Dendritic cell treated with granulocyte-macrophage colony-stimulating factor and Interleukin-4, amounts not matched to agents 40 ng/mL and 50 ng/mL, for 4 days (primary cell): Measurements from ENCODE around the gene GNL1.
A peak's percentile ranks its signal among the peaks of the same experiment; 100 is the strongest.
"Not testable (repeated sequence)": the region's sequence is repeated elsewhere in the genome, so short reads cannot be mapped to it uniquely, and the experiment has no call there.

ENCODE experiments used
- H3K27ac Mint-ChIP-seq: one replicate; pipeline ENCODE4 v1.8.0; 2022; ENCODE audit warnings: mild to moderate bottlenecking, mixed read lengths
- H3K27me3 Mint-ChIP-seq: one replicate; pipeline ENCODE4 v1.8.0; 2022; ENCODE audit warnings: mild to moderate bottlenecking, mixed read lengths
- H3K36me3 Mint-ChIP-seq: one replicate; pipeline ENCODE4 v1.8.0; 2022; ENCODE audit warnings: low read depth, mixed read lengths
- H3K4me1 Mint-ChIP-seq: one replicate; pipeline ENCODE4 v1.8.0; 2022; ENCODE audit warnings: low read depth, mixed read lengths
- H3K4me3 Mint-ChIP-seq: one replicate; pipeline ENCODE4 v1.8.0; 2022; ENCODE audit warnings: mild to moderate bottlenecking, moderate library complexity, mixed read lengths
- H3K9me3 Mint-ChIP-seq: one replicate; pipeline ENCODE4 v1.8.0; 2022; ENCODE audit warnings: mixed read lengths
- intact Hi-C: fragments of 100-400 bp; cut with micrococcal nuclease; formaldehyde crosslinking; loops from one replicate; pipeline ENCODE4 v1.15.0; 2022

GNL1 gene

GRCh38 chr6:30533460-30534294, 22.6 kb downstream of the GNL1 start:
- Mint-ChIP-seq H3K4me1 (peaks cover 30% of the 10 kb centered on the region), H3K27me3 (peaks cover 2% of the 10 kb centered on the region), H3K27ac (no peak overlapping the region), H3K9me3 (no peaks in the 10 kb centered on the region), H3K36me3 (no peaks in the 10 kb centered on the region), H3K4me3 (no peak overlapping the region)
- intact Hi-C loops = loop anchor here (2.0 kb wide), 1 partner anchor 37 kb away; no protein-coding TSS in a partner anchor

GRCh38 chr6:30530014-30530413, 26.3 kb downstream of the GNL1 start:
- H3K4me3 Mint-ChIP-seq = no peak overlapping the region
- peaks cover 42% of the 10 kb centered on the region for H3K4me1 Mint-ChIP-seq

GRCh38 chr6:30529349-30529875, 26.9 kb downstream of the GNL1 start:
- Mint-ChIP-seq H3K4me1 (peaks cover 47% of the 10 kb centered on the region), H3K27ac (peak overlapping the region; percentile 69)
- H3K4me3 Mint-ChIP-seq, intact Hi-C loops, H3K36me3 Mint-ChIP-seq, H3K9me3 Mint-ChIP-seq, H3K27me3 Mint-ChIP-seq: not testable (repeated sequence)

More at GRCh38 chr6:30530014-30530413, 26.3 kb downstream of the GNL1 start:
- Mint-ChIP-seq H3K27ac (peak overlapping the region; percentile 69), H3K27me3 (no peaks in the 10 kb centered on the region), H3K9me3 (no peaks in the 10 kb centered on the region), H3K36me3 (no peaks in the 10 kb centered on the region)
- intact Hi-C loops = no loop called here

GRCh38 chr6:30526444-30526843, 29.8 kb downstream of the GNL1 start:
- H3K9me3 Mint-ChIP-seq, intact Hi-C loops, H3K27ac Mint-ChIP-seq, H3K27me3 Mint-ChIP-seq, H3K4me3 Mint-ChIP-seq, H3K36me3 Mint-ChIP-seq: not testable (repeated sequence)
- peaks cover 67% of the 10 kb centered on the region for H3K4me1 Mint-ChIP-seq

- not testable (repeated sequence) for H3K36me3 Mint-ChIP-seq, H3K27ac Mint-ChIP-seq
Observed at GRCh38 chr6:30521952-30522351, 34.3 kb downstream of the GNL1 start.

GRCh38 chr6:30521082-30521481, 35.2 kb downstream of the GNL1 start:
- H3K36me3 Mint-ChIP-seq, H3K4me3 Mint-ChIP-seq, H3K27ac Mint-ChIP-seq, H3K9me3 Mint-ChIP-seq, intact Hi-C loops, H3K27me3 Mint-ChIP-seq: not testable (repeated sequence)
- H3K4me1 Mint-ChIP-seq = peaks cover 54% of the 10 kb centered on the region

More at GRCh38 chr6:30521952-30522351, 34.3 kb downstream of the GNL1 start:
- H3K27me3 Mint-ChIP-seq, H3K4me3 Mint-ChIP-seq, H3K9me3 Mint-ChIP-seq, intact Hi-C loops: not testable (repeated sequence)
- peaks cover 54% of the 10 kb centered on the region for H3K4me1 Mint-ChIP-seq

- Mint-ChIP-seq H3K9me3 (peaks cover 9% of the 10 kb centered on the region), H3K4me1 (peaks cover 59% of the 10 kb centered on the region), H3K27ac (no peak overlapping the region), H3K36me3 (no peaks in the 10 kb centered on the region), H3K27me3 (no peaks in the 10 kb centered on the region), H3K4me3 (no peak overlapping the region)
- intact Hi-C loops = no loop called here
Observed at GRCh38 chr6:30520522-30520921, 35.8 kb downstream of the GNL1 start.

GRCh38 chr6:30518505-30519145, 37.7 kb downstream of the GNL1 start:
- intact Hi-C loops, H3K9me3 Mint-ChIP-seq, H3K27me3 Mint-ChIP-seq, H3K36me3 Mint-ChIP-seq, H3K4me3 Mint-ChIP-seq: not testable (repeated sequence)
- peak overlapping the region; percentile 91 for H3K27ac Mint-ChIP-seq
- H3K4me1 Mint-ChIP-seq = peaks cover 52% of the 10 kb centered on the region

GRCh38 chr6:30517767-30518504, 38.4 kb downstream of the GNL1 start:
- intact Hi-C loops, H3K4me3 Mint-ChIP-seq, H3K27me3 Mint-ChIP-seq, H3K36me3 Mint-ChIP-seq, H3K9me3 Mint-ChIP-seq: not testable (repeated sequence)
- Mint-ChIP-seq H3K27ac (peak overlapping the region; percentile 91), H3K4me1 (peaks cover 46% of the 10 kb centered on the region)

- intact Hi-C loops = loop anchor here (1.0 kb wide), 1 partner anchor 27 kb away; the partner anchor contains the start of gene HLA-E
- not testable (repeated sequence) for H3K36me3 Mint-ChIP-seq, H3K9me3 Mint-ChIP-seq, H3K27me3 Mint-ChIP-seq
- peak overlapping the region; percentile 91 for H3K27ac Mint-ChIP-seq
- peaks cover 37% of the 10 kb centered on the region for H3K4me1 Mint-ChIP-seq
- H3K4me3 Mint-ChIP-seq = peak overlapping the region; percentile 66
Observed at GRCh38 chr6:30516754-30517076, 39.6 kb downstream of the GNL1 start.

GRCh38 chr6:30515944-30516753, 40.1 kb downstream of the GNL1 start:
- Mint-ChIP-seq H3K36me3 (no peaks in the 10 kb centered on the region), H3K27ac (peak overlapping the region; percentile 91), H3K4me3 (peak overlapping the region; percentile 66), H3K27me3 (no peaks in the 10 kb centered on the region), H3K9me3 (peaks cover 9% of the 10 kb centered on the region), H3K4me1 (peaks cover 38% of the 10 kb centered on the region)
- intact Hi-C loops = loop anchor here (1.0 kb wide), 1 partner anchor 27 kb away; the partner anchor contains the start of gene HLA-E

GRCh38 chr6:30515106-30515505, 41.2 kb downstream of the GNL1 start:
- H3K9me3 Mint-ChIP-seq = peaks cover 9% of the 10 kb centered on the region
- peak overlapping the region; percentile 91 for H3K27ac Mint-ChIP-seq
- H3K4me3 Mint-ChIP-seq = peak overlapping the region; percentile 71
- H3K27me3 Mint-ChIP-seq = no peaks in the 10 kb centered on the region
- intact Hi-C loops = no loop called here
- H3K4me1 Mint-ChIP-seq = peaks cover 37% of the 10 kb centered on the region
- H3K36me3 Mint-ChIP-seq = no peaks in the 10 kb centered on the region

- Mint-ChIP-seq H3K27me3 (no peaks in the 10 kb centered on the region), H3K36me3 (no peaks in the 10 kb centered on the region), H3K9me3 (peaks cover 5% of the 10 kb centered on the region), H3K27ac (no peak overlapping the region), H3K4me3 (no peak overlapping the region), H3K4me1 (peaks cover 46% of the 10 kb centered on the region)
- intact Hi-C loops = no loop called here
Observed at GRCh38 chr6:30513451-30513850, 42.8 kb downstream of the GNL1 start.
